HCT116 (cell line): ENCODE measurements around the gene RTTN. TPM values are rescaled to one million over a fixed set of nuclear protein-coding genes. Genes with fewer than 3 reads are reported as not detected.

Experiments
- ATAC-seq: fragments of 200-7000 bp; cut with Tn5 transposase; 2 replicates; pipeline ENCODE4 v1.9.1; 2020; ENCODE audit warnings: mild to moderate bottlenecking, moderate library complexity
- BruUV-seq: library from RNA; stranded (reverse); fragments of 400-500 nt; replicated peaks from 2 replicates; lab custom pipeline; 2021; lab: Mats Ljungman, UMichigan
- CTCF ChIA-PET: fragments of 300-600 bp; sonication (Branson Sonifier 250); formaldehyde crosslinking; loops from one replicate; lab custom pipeline; 2021; ENCODE audit warnings: antibody characterized with exemption; lab: Charles Lee
- POLR2A ChIA-PET: fragments of 300-600, 350-600 bp; sonication (Branson Sonifier 250); formaldehyde crosslinking; loops from one replicate; lab custom pipeline; 2021; ENCODE audit warnings: antibody characterized with exemption; lab: Charles Lee
- RAD21 ChIA-PET, 2 experiments: fragments of 300-600 bp; sonication (Branson Sonifier 250); formaldehyde crosslinking; loops; one replicate each; lab custom pipeline; 2023; ENCODE audit warnings: low total read pairs in 2 of 2; ENCODE audit not compliant: uncharacterized antibody in 2 of 2, unreplicated experiment in 2 of 2, low non-redundant PET in 1 of 2; lab: Charles Lee
- DNase-seq: peaks from one replicate; pipeline ENCODE4 v3.0.0-alpha.2; 2010; ENCODE audit warnings: low read depth, low spot score
- H2AFZ ChIP-seq: fragments of 200-600 bp; shearing (Covaris generic), sonication (generic); 2 replicates; pipeline ENCODE4 v1.6.1; 2017; ENCODE audit warnings: low read depth, mixed run types, mixed read lengths, antibody characterized with exemption, low read length; ENCODE audit not compliant: poor library complexity, severe bottlenecking
- H3K27ac ChIP-seq: 2 replicates; pipeline ENCODE4 v1.5.1; 2012; ENCODE audit warnings: low read depth, low read length
- H3K27me3 ChIP-seq: fragments of 200-600 bp; sonication (generic); 2 replicates; pipeline ENCODE4 v1.6.1; 2016; ENCODE audit warnings: mixed run types, low read length, mixed read lengths; ENCODE audit not compliant: insufficient read depth
- H3K36me3 ChIP-seq, 2 experiments: fragments of 200-500 bp in 1 of 2; fragments of 200-600 bp in 1 of 2; sonication (Bioruptor generic) in 1 of 2; sonication (generic) in 1 of 2; 2 replicates each; pipeline versions ENCODE4 v1.5.1 to v1.6.1; 2014 to 2016; ENCODE audit warnings: low read length in 2 of 2, inconsistent platforms in 1 of 2, mixed read lengths in 1 of 2, mixed run types in 1 of 2; ENCODE audit not compliant: insufficient read depth in 2 of 2, control insufficient read depth in 1 of 2
- H3K4me1 ChIP-seq, 2 experiments: fragments of 200-600 bp in 1 of 2; sonication (generic) in 1 of 2; 2 replicates each; pipeline versions ENCODE4 v1.5.1 to v1.6.1; 2012 to 2017; ENCODE audit warnings: low read length in 2 of 2, inconsistent platforms in 1 of 2, mild to moderate bottlenecking in 1 of 2, mixed read lengths in 1 of 2, mixed run types in 1 of 2, moderate library complexity in 1 of 2; ENCODE audit not compliant: insufficient read depth in 2 of 2, control insufficient read depth in 1 of 2
- H3K4me2 ChIP-seq: fragments of 200-600 bp; sonication (generic); 2 replicates; pipeline ENCODE4 v1.6.1; 2017; ENCODE audit warnings: mixed run types, low read length, mixed read lengths
- H3K4me3 ChIP-seq, 2 experiments: fragments of 200-600 bp in 1 of 2; sonication (generic) in 1 of 2; replicated peaks in 1 of 2; 2 replicates each; pipeline ENCODE4 v1.5.1; 2011 to 2016; ENCODE audit warnings: low read length in 2 of 2, control low read depth in 1 of 2, low read depth in 1 of 2, mild to moderate bottlenecking in 1 of 2, mixed read lengths in 1 of 2, mixed run types in 1 of 2
- H3K79me2 ChIP-seq: fragments of 200-600 bp; sonication (generic); 2 replicates; pipeline ENCODE4 v1.6.1; 2017; ENCODE audit warnings: mild to moderate bottlenecking, mixed run types, low read length, moderate library complexity, mixed read lengths; ENCODE audit not compliant: insufficient read depth
- H3K9ac ChIP-seq: fragments of 200-600 bp; sonication (generic); 2 replicates; pipeline ENCODE4 v1.6.1; 2016; ENCODE audit warnings: low read length, mixed read lengths
- H3K9me2 ChIP-seq: fragments of 200-600 bp; sonication (generic), shearing (Covaris generic); 2 replicates; pipeline ENCODE4 v1.6.1; 2017; ENCODE audit warnings: mixed run types, mild to moderate bottlenecking, moderate library complexity; ENCODE audit not compliant: insufficient read depth
- H3K9me3 ChIP-seq, 2 experiments: fragments of 200-500 bp in 1 of 2; fragments of 200-600 bp in 1 of 2; sonication (Bioruptor generic) in 1 of 2; sonication (generic) in 1 of 2; 2 replicates each; pipeline ENCODE4 v1.6.1; 2014 to 2017; ENCODE audit warnings: low read length in 2 of 2, mixed read lengths in 2 of 2, inconsistent platforms in 1 of 2, low read depth in 1 of 2, mild to moderate bottlenecking in 1 of 2, mixed run types in 1 of 2, moderate library complexity in 1 of 2; ENCODE audit not compliant: control insufficient read depth in 1 of 2, insufficient read depth in 1 of 2
- H4K20me1 ChIP-seq: fragments of 200-600 bp; sonication (generic), shearing (Covaris generic); 2 replicates; pipeline ENCODE4 v1.6.1; 2017; ENCODE audit warnings: mixed run types, mild to moderate bottlenecking, moderate library complexity; ENCODE audit not compliant: insufficient read depth
- CBX3 ChIP-seq: IDR thresholded peaks from 2 replicates; pipeline ENCODE4 v1.6.1; 2012; ENCODE audit warnings: low read depth
- CEBPB ChIP-seq: IDR thresholded peaks from 2 replicates; pipeline ENCODE4 v1.6.1; 2012; ENCODE audit warnings: low read depth
- ELF1 ChIP-seq: IDR thresholded peaks from 2 replicates; pipeline ENCODE4 v1.6.1; 2012; ENCODE audit warnings: low read depth, borderline replicate concordance
- EZH2 ChIP-seq: fragments of 200-600 bp; sonication (generic); IDR thresholded peaks from 2 replicates; pipeline ENCODE4 v1.6.1; 2017; ENCODE audit warnings: antibody characterized with exemption, mixed run types
- EZH2phosphoT487 ChIP-seq: fragments of 200-600 bp; IDR thresholded peaks from 2 replicates; pipeline ENCODE4 v1.6.1; 2018; ENCODE audit warnings: antibody characterized with exemption, borderline replicate concordance
- FOSL1 ChIP-seq: IDR thresholded peaks from 2 replicates; pipeline ENCODE4 v1.6.1; 2012; ENCODE audit warnings: low read depth
- POLR2A ChIP-seq: IDR thresholded peaks from 2 replicates; pipeline ENCODE4 v1.7.0; 2011; ENCODE audit warnings: borderline replicate concordance; ENCODE audit not compliant: insufficient read depth, insufficient read length; ENCODE audit errors: extremely low read depth
- POLR2AphosphoS5 ChIP-seq: IDR thresholded peaks from 2 replicates; pipeline ENCODE4 v1.6.1; 2011; ENCODE audit warnings: mild to moderate bottlenecking, low read depth, low read length, moderate library complexity
- RAD21 ChIP-seq: IDR thresholded peaks from 2 replicates; pipeline ENCODE4 v1.6.1; 2012; ENCODE audit warnings: low read depth, mild to moderate bottlenecking
- REST ChIP-seq: IDR thresholded peaks from 2 replicates; pipeline ENCODE4 v1.6.1; 2012; ENCODE audit warnings: low read depth
- SIN3A ChIP-seq: IDR thresholded peaks from 2 replicates; pipeline ENCODE4 v1.6.1; 2012; ENCODE audit warnings: low read depth
- SP1 ChIP-seq: IDR thresholded peaks from 2 replicates; pipeline ENCODE4 v1.6.1; 2012; ENCODE audit warnings: low read depth
- SRF ChIP-seq: IDR thresholded peaks from 2 replicates; pipeline ENCODE4 v1.6.1; 2012; ENCODE audit warnings: low read depth
- TCF7L2 ChIP-seq: IDR thresholded peaks from 2 replicates; pipeline ENCODE4 v1.7.0; 2011; ENCODE audit warnings: borderline replicate concordance, inconsistent platforms; ENCODE audit not compliant: insufficient read depth, insufficient read length; ENCODE audit errors: extremely low read depth
- ZFX ChIP-seq: fragments of 450-650 bp; IDR thresholded peaks from 2 replicates; pipeline ENCODE4 v1.6.1; 2017
- ZNF274 ChIP-seq: fragments of 200-500 bp; sonication (Bioruptor generic); IDR thresholded peaks from 2 replicates; pipeline ENCODE4 v1.6.1; 2014; ENCODE audit warnings: mild to moderate bottlenecking, low read depth, low read length, inconsistent platforms
- intact Hi-C: fragments of 100-400 bp; cut with micrococcal nuclease; formaldehyde crosslinking; loops from 2 replicates; pipeline ENCODE4 v1.10.0; 2022
- total RNA-seq: library from RNA; stranded (reverse); gene quantifications from one replicate; pipeline ENCODE4 v1.2.1, GENCODE V29; 2021; ENCODE audit not compliant: unreplicated experiment
- TF ChIP-seq, protein P1 (sequence below): IDR thresholded peaks from 2 replicates; pipeline ENCODE4 v1.6.1; 2012
- TF ChIP-seq, protein P2 (sequence below): IDR thresholded peaks from 2 replicates; pipeline ENCODE4 v1.6.1; 2012
- TF ChIP-seq, protein P3 (sequence below), 3 experiments: fragments of 200-600 bp in 1 of 3; sonication (generic) in 1 of 3; IDR thresholded peaks in 2 of 3; conservative IDR thresholded peaks in 1 of 3; 2 replicates each; pipeline ENCODE4 v1.5.1; 2012 to 2017; ENCODE audit warnings: low read depth in 2 of 3, low read length in 2 of 3, antibody characterized with exemption in 1 of 3, borderline replicate concordance in 1 of 3, control low read depth in 1 of 3, mild to moderate bottlenecking in 1 of 3, mixed read lengths in 1 of 3, mixed run types in 1 of 3, moderate library complexity in 1 of 3; ENCODE audit not compliant: insufficient read depth in 1 of 3

Gene RTTN
- total RNA-seq, 1 experiment from 2014 or later: 41.2 TPM

- Histone ChIP-seq H3K4me2 (no peak overlapping the region), H3K79me2 (no peaks in the 10 kb centered on the region), H3K27me3 (no peaks in the 10 kb centered on the region), H3K27ac (no peak overlapping the region), H4K20me1 (no peaks in the 10 kb centered on the region), H3K9me2 (no peaks in the 10 kb centered on the region), H3K9me3 (no peaks in the 10 kb centered on the region), H3K4me1 (no peaks in the 10 kb centered on the region), H3K36me3 (no peaks in the 10 kb centered on the region), H3K4me3 (no peak overlapping the region), H2AFZ (no peak overlapping the region), H3K9ac (no peak overlapping the region)
- intact Hi-C loops: loop anchor here (5.0 kb wide), 1 partner anchor 50 kb away; no protein-coding TSS in a partner anchor
- ATAC-seq: no peak
- DNase-seq: no peak
- ChIA-PET POLR2A (no interaction called here), RAD21 (no interaction called here), CTCF (no interaction called here)
- no TSS peak for BruUV-seq
- TF ChIP-seq, protein P1, sequence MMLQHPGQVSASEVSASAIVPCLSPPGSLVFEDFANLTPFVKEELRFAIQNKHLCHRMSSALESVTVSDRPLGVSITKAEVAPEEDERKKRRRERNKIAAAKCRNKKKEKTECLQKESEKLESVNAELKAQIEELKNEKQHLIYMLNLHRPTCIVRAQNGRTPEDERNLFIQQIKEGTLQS: no peak
- TF ChIP-seq, protein P2, sequence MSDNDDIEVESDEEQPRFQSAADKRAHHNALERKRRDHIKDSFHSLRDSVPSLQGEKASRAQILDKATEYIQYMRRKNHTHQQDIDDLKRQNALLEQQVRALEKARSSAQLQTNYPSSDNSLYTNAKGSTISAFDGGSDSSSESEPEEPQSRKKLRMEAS: no peak
- no peak for TF ChIP-seq REST
- TF ChIP-seq POLR2AphosphoS5: no peak
- TF ChIP-seq RAD21: no peak
- TF ChIP-seq EZH2: no peak
- TF ChIP-seq SP1: no peak
- TF ChIP-seq CBX3: no peak
- TF ChIP-seq SRF: no peak
- no peak for TF ChIP-seq SIN3A
- TF ChIP-seq ZNF274: no peak
- TF ChIP-seq EZH2phosphoT487: no peak
- no peak for TF ChIP-seq POLR2A
- TF ChIP-seq FOSL1: no peak
- no peak for TF ChIP-seq ELF1
- no peak for TF ChIP-seq ZFX
- TF ChIP-seq TCF7L2: no peak
- TF ChIP-seq, protein P3, sequence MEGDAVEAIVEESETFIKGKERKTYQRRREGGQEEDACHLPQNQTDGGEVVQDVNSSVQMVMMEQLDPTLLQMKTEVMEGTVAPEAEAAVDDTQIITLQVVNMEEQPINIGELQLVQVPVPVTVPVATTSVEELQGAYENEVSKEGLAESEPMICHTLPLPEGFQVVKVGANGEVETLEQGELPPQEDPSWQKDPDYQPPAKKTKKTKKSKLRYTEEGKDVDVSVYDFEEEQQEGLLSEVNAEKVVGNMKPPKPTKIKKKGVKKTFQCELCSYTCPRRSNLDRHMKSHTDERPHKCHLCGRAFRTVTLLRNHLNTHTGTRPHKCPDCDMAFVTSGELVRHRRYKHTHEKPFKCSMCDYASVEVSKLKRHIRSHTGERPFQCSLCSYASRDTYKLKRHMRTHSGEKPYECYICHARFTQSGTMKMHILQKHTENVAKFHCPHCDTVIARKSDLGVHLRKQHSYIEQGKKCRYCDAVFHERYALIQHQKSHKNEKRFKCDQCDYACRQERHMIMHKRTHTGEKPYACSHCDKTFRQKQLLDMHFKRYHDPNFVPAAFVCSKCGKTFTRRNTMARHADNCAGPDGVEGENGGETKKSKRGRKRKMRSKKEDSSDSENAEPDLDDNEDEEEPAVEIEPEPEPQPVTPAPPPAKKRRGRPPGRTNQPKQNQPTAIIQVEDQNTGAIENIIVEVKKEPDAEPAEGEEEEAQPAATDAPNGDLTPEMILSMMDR (IDR thresholded peaks at IDR 0.05 in 2 of 3, conservative IDR thresholded peaks at IDR 0.05 in 1 of 3; ENCODE audit: borderline replicate concordance in 1 of 3, insufficient read depth in 1 of 3, low read depth in 2 of 3, low read length in 2 of 3): no peak
- TF ChIP-seq CEBPB: no peak
Measured at GRCh38 chr18:69956665-69957620, 248.5 kb downstream of the RTTN start.
